HG02938 (cell line): ENCODE measurements around the gene ZFHX3.
A peak's percentile ranks its signal among the peaks of the same experiment; 100 is the strongest.

ENCODE experiments used
- ATAC-seq: cut with Tn5 transposase; IDR thresholded peaks from one replicate; pipeline ENCODE4 v1.9.1; 2021; ENCODE audit warnings: mild to moderate bottlenecking, moderate library complexity; ENCODE audit not compliant: unreplicated experiment

Gene ZFHX3

DNA sequence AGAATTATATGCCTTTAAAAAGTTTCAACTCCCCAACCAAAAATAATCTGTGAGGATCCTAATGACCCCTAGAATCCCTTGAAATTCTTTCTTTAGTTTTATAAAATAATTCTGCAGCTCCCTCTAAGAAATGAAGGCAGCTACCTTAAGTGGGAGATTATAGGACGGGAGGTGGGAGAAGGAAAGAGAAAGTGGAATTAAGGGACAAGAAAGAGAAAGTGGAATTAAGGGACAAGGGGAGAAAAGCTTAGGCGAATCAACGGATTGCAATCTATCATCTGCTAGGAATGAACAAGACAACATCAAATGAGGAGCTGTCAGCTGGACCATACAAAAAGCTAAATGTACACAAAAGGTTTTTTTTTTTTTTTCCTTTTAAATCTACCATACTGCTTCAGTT is 262.0 kb downstream of the ZFHX3 start:
- ATAC-seq: no peak

DNA sequence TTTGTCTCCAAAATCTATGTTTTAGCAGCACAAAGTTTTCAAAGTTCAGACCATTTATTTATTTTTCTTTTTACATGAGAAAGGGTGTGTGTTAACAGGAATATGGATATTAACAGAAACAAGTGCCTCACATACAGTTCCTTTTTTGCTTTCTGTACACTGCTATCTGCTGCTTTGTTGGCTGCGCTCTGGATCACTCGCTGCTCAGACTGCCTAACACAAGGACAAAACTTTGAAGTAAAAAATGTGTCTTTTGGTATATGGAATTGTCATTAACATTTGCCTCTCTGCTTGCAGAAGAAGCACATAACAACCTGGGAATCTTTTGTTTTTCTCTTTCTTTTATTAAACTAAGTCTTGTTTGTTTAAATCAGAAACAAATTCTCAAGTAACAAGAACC is 262.8 kb downstream of the ZFHX3 start:
- ATAC-seq: no peak

DNA sequence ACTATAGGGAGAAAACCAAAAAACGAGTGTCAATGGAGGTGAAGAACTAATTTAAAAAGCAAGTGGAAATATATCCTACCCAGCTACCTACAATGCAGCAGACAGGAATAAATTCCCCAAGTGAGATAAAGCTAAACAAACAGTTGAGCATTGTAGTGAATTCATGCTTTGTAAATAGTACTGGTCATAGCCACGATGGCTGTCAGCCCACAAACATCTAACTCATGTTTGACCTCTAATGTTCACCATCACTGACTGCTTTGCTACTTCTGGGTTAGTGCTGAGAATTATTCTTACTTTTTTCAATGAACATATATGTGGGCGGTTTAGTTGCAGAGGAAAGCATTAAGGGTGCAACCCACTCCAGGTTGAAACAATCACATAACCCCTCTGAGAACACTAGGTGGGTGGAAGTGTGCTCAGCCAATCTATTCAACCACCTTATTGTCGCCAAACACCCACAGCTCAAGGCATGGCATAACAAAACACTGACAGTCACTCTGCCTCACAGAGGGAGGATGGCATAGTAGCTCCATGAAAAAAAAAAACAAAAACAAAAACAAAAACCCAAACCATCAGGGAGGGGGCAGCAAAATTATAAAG is 264.1 kb downstream of the ZFHX3 start:
- ATAC-seq: no peak

DNA sequence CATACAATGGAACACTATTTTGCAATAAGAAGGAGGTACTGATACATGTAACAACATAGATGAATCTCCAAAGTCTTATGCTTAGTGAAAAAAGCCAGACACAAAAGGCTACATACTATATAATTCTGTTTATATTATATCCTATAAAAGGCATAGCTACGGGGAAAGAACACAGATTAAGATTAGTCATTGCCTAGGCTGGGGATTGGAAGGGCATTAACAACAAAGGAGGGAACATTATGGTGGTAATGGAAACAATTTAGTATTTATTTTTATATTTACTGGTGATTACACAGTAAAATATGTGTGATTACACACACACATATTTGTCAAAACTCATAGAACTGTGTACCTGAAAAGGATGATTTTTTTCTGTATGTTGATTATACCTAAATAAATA is 278.1 kb downstream of the ZFHX3 start:
- ATAC-seq: no peak

DNA sequence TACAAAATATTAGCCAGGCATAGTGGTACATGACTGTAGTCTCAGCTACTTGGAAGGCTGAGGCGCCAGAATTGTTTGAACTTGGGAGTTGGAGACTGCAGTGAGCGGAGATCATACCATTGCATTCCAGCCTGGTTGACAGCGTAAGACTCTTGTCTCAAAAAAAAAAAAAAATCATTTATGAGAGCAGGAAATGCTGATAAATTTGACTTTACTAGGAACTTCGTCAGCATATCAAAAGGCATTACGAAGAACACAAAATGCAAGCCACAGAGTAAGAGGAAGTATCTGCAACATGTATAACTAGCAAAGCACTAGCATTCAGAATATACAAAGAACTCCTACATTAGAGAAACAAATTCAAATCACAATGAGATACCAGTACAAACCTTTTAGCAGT is 279.3 kb downstream of the ZFHX3 start:
- no peak for ATAC-seq

DNA sequence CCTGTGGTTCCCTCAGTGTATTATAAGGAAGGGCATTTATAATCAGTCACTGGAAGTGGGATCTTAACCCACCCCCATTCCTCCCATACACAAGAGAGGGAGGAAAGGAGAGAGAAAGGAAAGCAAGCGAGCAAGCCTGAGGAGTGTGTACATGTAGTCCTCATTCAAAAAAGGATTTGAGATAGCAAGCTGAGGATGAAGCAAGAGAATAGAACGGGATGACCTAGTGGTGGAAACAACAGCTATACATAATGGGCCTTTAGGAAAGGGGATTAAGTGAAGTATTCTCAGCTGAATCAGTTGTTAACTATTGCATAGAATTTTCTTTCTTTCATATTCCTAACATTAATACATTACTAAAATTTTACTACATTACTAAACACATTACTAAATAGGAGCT is 281.4 kb downstream of the ZFHX3 start:
- no peak for ATAC-seq

DNA sequence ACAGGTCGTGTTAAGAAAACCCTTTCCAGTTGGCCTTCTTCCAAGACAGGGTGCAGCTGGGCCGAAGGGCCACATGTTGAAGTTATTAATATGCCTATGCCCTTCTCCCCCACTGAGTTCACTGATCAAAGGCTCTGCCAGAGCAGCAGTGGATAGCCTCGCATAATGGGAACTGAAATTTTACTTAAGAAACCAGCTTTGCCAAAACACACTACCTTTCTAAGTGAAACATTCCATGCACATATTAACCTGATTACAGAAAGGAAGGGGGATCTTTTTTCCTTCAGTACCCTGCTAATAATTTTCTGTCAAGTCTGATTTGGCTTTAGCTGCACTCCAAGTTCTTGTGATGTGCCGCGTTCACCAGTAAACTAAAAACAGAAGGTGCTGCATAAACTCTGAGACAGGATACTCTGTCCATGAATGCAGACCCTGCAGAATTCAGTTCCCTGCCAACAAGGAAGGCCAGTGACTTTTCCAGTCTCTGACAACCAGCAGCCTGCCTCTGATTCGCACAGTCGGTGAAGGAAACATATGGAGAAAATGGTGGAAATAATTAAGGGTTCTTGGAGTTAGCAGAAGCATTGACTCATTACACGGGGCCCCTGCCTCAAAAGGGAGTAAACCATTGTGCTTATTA is 283.8 kb downstream of the ZFHX3 start:
- no peak for ATAC-seq

DNA sequence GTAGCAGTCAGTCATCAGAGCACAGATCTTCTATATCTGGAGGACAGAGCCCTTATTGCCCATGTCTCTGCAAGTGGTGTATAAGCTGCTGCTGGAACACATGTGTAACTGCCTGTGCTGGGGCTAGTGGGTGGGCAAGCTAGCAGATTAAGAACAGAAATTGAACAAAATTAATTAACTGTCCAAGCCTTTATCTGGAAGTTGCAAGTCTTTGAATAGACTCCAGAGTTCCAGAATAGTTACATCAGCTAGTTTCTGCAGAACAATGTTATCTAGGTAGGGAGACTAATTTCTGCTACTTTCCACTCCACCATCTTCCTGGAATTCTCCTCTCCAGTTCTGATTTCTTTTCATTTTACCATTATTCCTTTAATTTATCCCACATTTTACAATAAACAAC is 287.3 kb downstream of the ZFHX3 start:
- no peak for ATAC-seq

DNA sequence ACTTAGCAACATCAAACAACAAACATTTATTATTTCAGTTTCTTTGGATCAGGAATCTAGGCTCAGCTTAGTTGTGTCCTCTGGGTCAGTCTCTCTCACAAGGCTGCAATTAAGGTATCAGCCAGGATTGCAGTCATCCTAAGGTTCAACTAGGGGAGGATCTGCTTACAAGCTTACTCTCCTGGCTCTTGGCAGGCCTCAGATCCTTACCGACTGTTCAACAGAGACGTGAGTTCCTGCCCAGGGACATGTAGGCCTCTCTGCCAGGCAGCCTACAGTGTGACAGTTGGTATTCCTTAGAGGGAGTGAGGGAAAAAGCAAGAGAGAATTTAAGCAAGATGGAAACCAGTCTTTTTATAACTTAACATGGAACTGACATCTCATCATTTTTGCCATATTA is 294.0 kb downstream of the ZFHX3 start:
- no peak for ATAC-seq

DNA sequence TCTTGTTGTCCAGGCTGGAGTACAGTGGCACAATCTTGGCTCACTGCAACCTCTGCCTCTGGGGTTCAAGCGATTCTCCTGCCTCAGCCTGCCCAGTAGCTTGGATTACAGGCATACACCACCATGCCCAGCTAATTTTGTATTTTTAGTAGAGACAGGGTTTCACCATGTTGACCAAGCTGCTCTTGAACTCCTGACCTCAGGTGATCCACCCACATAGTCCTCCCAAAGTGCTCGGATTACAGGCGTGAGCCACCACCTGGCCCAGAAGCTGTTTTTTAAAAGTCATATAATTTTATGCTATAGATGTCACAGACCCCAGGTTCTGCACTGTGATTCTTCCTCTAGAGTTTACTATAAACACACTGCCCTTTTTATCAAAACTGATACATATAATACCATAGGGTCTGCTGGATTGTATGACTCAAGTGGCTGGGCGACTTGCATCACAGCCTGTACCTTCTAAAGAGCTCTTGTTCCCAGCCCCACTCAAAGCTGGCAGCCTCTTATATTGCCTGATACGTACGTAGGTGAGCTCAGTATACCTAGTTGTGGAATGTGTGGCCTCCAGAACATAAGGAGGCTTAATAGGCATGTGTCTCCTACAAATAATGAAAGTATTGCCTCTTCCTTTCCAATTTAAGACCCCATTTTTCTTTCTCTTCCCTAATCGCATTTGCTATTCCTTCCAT is 295.8 kb downstream of the ZFHX3 start:
- no peak for ATAC-seq

DNA sequence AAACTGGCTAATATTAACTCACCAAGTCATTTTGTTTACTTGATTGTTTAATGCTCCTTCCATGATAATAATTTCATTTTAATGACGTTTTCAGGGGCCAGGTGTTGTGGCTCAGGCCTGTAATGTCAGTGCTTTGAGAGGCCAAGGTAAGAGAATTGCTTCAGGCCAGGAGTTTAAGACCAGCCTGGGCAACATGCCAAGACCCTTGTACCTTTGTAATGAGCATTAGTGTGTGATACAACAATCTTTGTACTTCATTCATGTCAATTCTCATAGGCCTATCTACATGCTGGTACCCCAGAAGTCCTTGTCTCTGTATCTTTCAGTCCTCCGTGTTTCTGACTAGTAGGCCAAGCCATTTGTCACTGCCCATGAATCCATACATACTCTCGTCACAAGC is 296.9 kb downstream of the ZFHX3 start:
- no peak for ATAC-seq

DNA sequence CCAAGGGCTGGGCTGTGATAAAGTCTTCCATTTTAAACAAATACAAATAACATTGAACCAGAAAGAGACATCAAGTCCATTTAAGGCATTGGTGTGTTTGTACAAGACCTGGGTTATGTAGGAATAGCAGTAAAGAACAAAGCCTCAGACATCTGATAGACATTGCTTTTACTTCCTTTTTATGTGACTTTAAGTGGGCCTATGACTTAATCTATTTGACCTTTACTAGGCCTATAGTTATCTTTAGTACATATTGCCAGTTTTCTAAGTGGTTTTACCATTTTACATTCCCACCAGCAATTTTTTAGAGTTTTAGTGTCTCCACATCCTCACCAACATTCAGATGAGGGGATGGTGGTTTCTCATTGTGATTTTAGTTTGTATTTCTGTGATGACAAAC is 298.8 kb downstream of the ZFHX3 start:
- no peak for ATAC-seq

DNA sequence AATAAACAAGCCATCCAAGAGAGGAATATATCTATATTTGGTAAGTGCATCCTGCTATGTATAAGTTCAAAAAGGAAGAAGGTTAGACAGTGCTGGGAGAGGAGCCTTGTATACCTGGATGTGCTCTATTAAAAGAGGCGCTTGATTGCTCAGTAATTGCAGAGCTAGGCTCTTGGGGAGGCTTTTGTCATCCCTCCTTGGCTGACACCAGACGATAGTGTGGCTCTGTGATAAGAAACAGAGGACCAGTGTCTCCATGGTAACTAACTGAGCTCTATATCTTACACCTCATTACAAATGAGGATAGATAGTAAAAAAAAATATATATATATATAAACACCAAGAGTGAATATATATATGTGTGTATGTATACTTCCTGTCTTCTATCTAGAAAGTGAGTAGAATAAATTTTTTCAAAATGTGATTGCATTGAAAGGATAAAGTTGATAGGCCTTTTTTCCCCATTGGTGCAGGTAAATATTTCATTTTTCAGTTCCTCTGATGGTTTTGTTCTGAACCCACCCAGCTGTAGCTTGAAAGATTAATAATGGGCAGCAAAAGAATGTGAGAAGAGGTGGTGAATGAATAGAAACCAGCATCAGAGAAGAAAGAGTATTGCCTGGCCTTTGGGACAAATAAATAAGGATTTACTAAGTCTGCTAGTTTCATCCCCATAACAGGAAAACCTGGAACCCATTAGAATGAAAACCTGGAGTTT is 303.7 kb downstream of the ZFHX3 start:
- no peak for ATAC-seq

DNA sequence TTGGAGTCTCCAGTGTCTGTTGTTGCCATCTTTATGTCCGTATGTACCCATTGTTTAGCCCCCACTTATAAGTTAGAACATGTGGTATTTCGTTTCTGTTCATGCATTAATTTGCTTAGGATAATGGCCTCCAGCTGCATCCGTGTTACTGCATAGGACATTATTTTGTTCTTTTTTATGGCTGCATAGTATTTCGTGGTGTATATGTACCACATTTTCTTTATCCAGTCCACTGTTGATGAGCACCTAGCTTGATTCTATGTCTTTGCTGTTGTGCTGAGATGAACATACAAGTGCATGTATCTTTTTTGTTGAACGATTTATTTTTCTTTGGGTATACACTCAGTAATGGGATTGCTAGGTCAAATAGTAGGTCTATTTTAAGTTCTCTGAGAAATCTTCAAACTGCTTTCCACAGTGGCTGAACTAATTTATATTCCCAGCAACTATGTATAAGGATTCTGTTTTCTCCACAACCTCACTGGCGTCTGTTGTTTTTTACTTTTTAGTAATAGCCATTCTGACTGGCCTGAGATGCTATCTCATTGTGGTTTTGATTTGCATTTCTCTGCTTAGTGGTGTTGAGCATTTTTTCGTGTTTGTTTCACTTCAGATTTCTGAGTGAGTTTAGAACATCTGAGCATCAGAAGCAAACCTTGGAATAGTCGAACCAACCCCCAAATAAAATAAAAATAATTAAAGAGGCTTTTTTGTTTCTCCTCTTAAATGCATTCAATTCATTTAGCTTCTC is 304.7 kb downstream of the ZFHX3 start:
- peak; percentile 86 for ATAC-seq

DNA sequence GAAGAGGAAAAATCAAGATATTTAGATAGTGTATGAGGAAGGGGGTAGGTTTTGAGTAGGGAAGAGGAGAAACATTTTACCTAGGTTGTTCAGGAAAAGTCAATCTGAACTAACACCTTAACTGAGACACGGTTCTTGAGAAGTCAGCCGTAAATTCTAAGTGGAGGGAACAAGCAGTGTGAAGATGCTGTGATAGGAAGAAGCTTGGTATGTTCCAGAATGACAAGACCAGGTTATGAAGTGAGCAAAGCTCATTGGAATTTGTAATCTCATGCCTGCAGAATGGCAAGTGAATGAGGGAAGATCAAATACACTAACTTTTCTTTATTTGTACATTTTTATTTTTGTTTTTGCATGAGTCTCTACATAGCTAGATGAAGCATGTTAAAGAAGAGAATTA is 307.6 kb downstream of the ZFHX3 start:
- no peak for ATAC-seq

DNA sequence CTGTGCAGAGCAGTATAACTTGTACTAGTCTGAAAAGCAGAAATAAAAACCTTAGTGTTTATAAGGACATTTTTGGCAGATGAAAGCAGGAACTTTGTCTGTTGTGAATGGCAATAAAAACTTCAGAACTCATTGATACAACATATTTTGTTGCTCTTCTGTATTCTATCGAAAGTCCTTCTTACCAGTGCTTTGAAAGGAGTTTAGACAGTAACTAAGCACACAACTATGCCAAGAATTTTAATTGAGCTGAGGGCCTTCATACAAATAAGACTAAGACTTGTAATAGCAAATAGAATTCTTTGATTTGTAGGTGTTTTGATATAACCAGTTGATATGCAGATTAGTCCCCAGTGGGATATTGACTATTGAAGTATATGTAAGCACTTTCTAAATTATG is 308.4 kb downstream of the ZFHX3 start:
- ATAC-seq: no peak

DNA sequence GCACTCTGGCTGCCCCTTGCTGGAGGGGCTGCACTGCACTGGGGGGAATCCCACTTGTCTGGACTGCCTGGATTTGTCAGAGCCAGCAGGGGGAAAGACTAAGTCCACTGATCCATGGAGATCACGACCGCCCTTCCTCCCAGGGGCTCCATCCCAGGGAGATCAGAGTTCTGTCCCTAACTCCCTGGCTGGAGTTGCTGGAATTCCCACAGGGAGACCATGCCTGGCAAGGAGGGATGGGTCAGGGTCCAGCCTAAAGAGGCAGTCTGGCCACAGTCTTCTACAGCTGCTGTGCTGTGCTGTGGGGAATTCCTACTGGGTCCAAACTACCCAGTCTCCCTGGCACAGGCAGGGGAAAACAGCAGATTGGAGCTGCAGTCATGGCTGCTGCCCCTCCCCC is 311.9 kb downstream of the ZFHX3 start:
- no peak for ATAC-seq
